NB4 (cell line): ENCODE measurements around the gene TELO2.
A peak's percentile ranks its signal among the peaks of the same experiment; 100 is the strongest.

ENCODE experiments used
- DNase-seq: peaks from one replicate; pipeline ENCODE4 v3.0.0; 2010; ENCODE audit warnings: low read depth
- H3K4me3 ChIP-seq: one replicate; pipeline ENCODE4 v1.5.1; 2011; ENCODE audit warnings: mild to moderate bottlenecking, low read depth, low read length, moderate library complexity
- CTCF ChIP-seq: IDR thresholded peaks from one replicate; pipeline ENCODE4 v1.5.1; 2012; ENCODE audit warnings: low read depth, low read length
- MAX ChIP-seq: IDR thresholded peaks from 2 replicates; pipeline ENCODE4 v1.6.1; 2011; ENCODE audit warnings: low read depth, low read length
- MYC ChIP-seq: IDR thresholded peaks from 2 replicates; pipeline ENCODE4 v1.6.1; 2011; ENCODE audit warnings: low read depth, low read length
- POLR2A ChIP-seq: IDR thresholded peaks from 2 replicates; pipeline ENCODE4 v1.6.1; 2011; ENCODE audit warnings: mild to moderate bottlenecking; ENCODE audit not compliant: insufficient read length; ENCODE audit errors: extremely low read depth

The TELO2 gene

DNA sequence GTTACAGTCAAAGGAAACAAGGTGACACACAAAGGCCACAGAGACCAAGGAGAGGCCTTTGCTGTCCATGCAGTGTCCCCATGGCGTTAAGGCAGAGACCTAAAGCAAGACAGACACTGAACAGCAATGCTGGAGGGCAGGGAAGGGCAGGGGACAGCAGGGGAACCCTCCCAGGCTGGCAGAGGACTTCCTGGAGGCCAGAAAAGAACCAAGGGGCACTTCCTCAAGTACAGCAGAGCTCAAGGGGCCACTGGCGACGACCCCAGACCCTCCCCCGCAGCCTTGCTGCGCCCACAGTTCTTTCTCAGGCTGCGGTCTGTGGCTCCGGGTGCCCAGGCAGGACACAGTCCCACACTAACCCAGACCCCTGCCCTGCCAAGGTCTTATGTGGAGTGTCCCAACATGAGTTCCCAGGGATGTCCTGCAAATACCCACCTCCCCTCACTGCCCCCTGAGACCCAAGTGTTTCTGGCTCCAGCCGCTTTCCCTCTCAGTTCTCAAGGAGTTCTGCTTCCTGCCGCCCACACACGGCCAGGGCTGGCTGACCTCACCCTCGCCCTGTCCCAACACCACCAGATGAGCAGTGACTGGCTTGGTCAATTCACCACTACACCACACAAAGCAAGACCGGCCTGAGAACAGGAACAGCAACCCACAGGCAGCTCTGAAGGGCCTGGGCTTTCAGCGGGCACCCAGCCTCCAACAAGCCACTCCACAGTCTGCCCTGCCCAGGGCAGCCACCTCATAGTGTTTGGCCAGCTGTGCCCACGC lies 22.5 kb upstream of the TELO2 start:
- peak; percentile 84 for DNase-seq
- TF ChIP-seq MYC (no peak; the same call in 1 of the 2 replicates), CTCF (no peak), MAX (no peak), POLR2A (peak; percentile 39)
- H3K4me3 ChIP-seq: peak overlapping the region; percentile 81

- TF ChIP-seq MYC (peak; percentile 30; the same call in 1 of the 2 replicates), POLR2A (peak; percentile 43), CTCF (no peak), MAX (no peak)
- peak overlapping the region; percentile 81 for H3K4me3 ChIP-seq
- DNase-seq: peak; percentile 74
These were observed 21.5 kb upstream of the TELO2 start for GRCh38 chr16:1471569-1472194.

GRCh38 chr16:1472974-1473373 lies 20.2 kb upstream of the TELO2 start:
- peak; percentile 28 for DNase-seq
- peak overlapping the region; percentile 81 for H3K4me3 ChIP-seq
- TF ChIP-seq POLR2A (no peak), MYC (no peak)

DNA sequence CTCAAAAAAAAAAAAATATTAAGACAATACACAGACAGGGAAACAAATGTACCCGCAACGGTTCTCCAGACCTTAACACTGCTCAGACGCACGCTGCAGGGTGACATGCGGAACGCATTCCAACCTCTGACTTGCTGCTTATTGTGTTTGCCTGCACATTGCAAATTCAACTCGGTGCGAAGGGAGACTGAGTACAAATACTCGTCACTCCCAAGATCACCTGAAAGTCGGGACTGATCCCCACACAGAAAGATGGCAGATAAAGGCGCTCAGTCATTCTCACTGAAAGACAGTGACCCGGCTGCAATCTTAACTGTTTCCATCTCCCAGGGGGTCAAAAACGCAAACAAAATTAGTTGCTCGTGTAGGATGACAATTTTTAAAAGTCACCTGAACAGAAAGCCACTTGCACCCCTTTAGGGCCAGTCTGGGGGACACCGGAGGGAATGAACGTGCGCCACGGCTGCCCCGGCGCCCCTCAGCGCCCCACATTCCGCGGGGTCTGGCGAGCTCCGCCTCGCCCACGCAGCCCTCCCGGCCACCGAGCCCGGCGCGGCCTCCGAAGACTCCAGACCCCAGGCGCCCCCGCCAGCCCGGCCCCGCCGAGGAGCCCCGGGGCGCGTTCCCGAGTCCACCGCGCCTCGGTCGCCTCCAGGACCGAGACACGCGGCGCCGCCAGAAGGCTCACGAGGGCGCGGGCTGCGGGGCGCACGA lies 18.9 kb upstream of the TELO2 start:
- H3K4me3 ChIP-seq: peak overlapping the region; percentile 97
- TF ChIP-seq CTCF (no peak), MYC (no peak), POLR2A (no peak), MAX (no peak; the same call in 1 of the 2 replicates)
- DNase-seq: peak; percentile 39

DNA sequence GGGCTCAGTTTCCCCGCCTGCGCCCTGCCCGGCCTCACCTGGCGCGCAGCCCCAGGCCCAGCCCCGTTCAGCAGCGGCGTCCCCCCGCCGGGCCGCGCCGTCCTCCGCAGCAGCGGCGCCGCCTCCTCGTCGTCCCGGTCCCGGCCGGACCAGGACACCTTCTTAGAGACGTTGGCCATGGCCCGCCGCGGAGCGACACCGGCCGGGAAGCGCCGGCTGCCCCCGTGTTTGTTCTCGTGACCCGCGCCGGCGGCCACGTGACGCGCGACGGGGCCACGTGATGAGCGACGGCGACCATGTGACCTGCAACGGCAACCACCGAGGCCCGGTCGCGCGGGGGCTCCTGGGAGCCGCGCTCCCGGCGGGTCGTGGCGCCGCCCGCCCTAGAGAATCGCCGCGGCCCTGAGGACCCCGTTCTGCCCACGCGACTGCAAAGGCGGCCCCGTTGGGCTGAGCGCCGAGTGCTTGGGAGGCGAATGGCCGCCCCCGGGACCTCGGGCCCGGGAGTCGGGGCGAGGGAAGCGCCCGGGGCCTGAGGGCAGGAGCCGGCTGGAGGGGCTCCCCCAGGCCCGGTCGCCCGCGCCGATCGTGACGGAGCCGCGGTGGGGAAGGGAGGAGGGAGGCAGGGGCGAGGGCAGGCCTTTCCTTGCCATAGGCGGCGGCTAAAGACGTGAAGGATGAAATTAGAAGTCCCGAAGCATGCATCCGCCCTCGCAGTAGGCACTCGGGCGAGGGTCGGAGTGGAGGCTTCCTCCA lies 18.2 kb upstream of the TELO2 start, which contains the start of gene CLCN7:
Gene CLCN7, minus strand, starts transcription at position 233 of the 756 bp plus-strand sequence. Its CDS starts 54 bp downstream, at position 179.
- peak; percentile 90 for DNase-seq
- TF ChIP-seq POLR2A (peak; percentile 70), MAX (peak; percentile 99), CTCF (no peak), MYC (peak; percentile 91)
- H3K4me3 ChIP-seq: peak within 1 kb of the TSS; percentile 97
